ENCODE measurements around the gene GNAT1.

Gene GNAT1

DNA sequence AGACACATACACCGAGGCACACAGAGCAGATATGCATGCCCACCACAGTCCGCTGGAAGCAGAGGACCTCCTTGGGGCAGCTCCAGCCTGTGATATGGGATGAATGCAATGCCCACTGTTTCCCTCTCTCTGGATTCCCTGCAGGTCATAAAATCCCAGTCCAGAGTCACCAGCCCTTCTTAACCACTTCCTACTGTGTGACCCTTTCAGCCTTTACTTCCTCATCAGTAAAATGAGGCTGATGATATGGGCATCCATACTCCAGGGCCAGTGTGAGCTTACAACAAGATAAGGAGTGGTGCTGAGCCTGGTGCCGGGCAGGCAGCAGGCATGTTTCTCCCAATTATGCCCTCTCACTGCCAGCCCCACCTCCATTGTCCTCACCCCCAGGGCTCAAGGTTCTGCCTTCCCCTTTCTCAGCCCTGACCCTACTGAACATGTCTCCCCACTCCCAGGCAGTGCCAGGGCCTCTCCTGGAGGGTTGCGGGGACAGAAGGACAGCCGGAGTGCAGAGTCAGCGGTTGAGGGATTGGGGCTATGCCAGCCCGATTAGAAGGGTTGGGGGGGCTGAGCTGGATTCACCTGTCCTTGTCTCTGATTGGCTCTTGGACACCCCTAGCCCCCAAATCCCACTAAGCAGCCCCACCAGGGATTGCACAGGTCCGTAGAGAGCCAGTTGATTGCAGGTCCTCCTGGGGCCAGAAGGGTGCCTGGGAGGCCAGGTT is at the start of gene GNAT1:
TSS of gene GNAT1 (plus strand) at position 675 of the 725 bp plus-strand sequence. CDS start 116 bp downstream, outside the sequence.
- H3K4me1 Mint-ChIP-seq: peaks cover 5% of the 10 kb centered on the region
- H3K27ac Mint-ChIP-seq: no peak within 1 kb of the TSS
- DNase-seq (ENCODE audit: low spot score in 2 of 2) (no peak), ATAC-seq (ENCODE audit: low read depth) (no peak)
- no peak within 1 kb of the TSS for H3K4me3 Mint-ChIP-seq
- H3K27me3 Mint-ChIP-seq: peaks cover 7% of the 10 kb centered on the region
- H3K36me3 Mint-ChIP-seq: no peaks in the 10 kb centered on the region
- H3K9me3 Mint-ChIP-seq: no peaks in the 10 kb centered on the region

DNA sequence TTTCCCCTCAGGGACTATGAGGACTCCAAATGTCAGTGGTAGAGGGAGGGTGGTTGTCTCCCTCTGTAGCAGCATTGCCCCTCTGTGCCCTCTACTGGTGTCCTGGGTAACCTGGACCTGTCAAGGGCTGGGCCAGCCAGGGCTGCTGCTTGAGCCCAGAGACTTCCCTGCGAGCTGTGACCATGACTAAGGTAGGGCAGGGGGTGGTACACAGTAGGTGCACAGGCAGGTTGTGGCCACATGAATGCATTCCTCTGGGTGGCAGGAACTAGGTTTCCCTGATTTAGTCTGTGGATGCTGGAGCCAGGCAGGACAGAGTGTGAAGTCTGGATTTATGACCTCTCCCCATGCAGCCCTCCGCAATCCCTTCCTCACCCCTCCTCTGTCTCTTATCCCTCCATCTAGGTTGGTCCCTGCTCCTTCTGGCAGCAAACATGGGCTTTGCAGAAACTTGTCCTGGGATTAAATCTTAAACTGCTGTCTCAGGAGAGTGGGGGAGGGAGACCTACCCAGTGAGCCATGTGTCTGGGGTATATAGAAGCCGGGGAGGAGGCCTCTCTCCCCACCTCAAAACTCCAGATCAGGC is 45.0 kb upstream of the GNAT1 start:
- no peak for DNase-seq (ENCODE audit: low spot score in 2 of 2)
- ATAC-seq (ENCODE audit: low read depth): no peak
- Mint-ChIP-seq H3K9me3 (no peaks in the 10 kb centered on the region), H3K4me3 (no peak overlapping the region), H3K27me3 (peaks cover 18% of the 10 kb centered on the region), H3K27ac (no peak overlapping the region), H3K4me1 (peaks cover 2% of the 10 kb centered on the region), H3K36me3 (no peaks in the 10 kb centered on the region)

GRCh38 chr3:50147016-50147415 is 44.4 kb upstream of the GNAT1 start:
- H3K36me3 Mint-ChIP-seq: no peaks in the 10 kb centered on the region
- no peak overlapping the region for H3K27ac Mint-ChIP-seq
- no peaks in the 10 kb centered on the region for H3K9me3 Mint-ChIP-seq
- H3K4me1 Mint-ChIP-seq: peaks cover 2% of the 10 kb centered on the region
- no peak for DNase-seq (ENCODE audit: low spot score in 2 of 2)
- H3K27me3 Mint-ChIP-seq: peaks cover 17% of the 10 kb centered on the region
- no peak for ATAC-seq (ENCODE audit: low read depth)
- no peak overlapping the region for H3K4me3 Mint-ChIP-seq

DNA sequence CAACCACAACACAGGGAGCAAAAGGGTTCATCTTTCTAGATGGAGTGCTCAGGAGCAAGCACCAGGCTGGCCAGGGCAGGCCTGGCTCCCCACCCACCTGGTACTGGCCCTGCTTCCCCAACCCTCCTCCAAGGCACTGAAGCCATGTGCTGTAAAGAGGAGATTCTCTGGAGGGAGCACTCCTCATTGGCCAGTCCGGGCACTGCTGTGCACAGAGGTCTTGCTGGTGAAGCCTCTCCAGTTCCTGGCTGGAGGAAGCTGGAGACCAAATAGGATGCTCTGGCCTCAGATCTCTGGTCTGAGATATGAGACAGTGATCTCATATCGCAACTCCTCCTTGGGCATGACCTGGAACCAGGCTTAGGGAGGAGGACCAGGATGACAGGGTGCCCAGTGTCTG is 44.0 kb upstream of the GNAT1 start:
- no peaks in the 10 kb centered on the region for H3K9me3 Mint-ChIP-seq
- H3K4me3 Mint-ChIP-seq: no peak overlapping the region
- H3K4me1 Mint-ChIP-seq: no peaks in the 10 kb centered on the region
- ATAC-seq (ENCODE audit: low read depth) (no peak), DNase-seq (ENCODE audit: low spot score in 2 of 2) (no peak)
- H3K27ac Mint-ChIP-seq: no peak overlapping the region
- H3K27me3 Mint-ChIP-seq: peaks cover 17% of the 10 kb centered on the region
- H3K36me3 Mint-ChIP-seq: no peaks in the 10 kb centered on the region

- no peaks in the 10 kb centered on the region for H3K9me3 Mint-ChIP-seq
- H3K4me1 Mint-ChIP-seq: no peaks in the 10 kb centered on the region
- no peak for ATAC-seq (ENCODE audit: low read depth)
- no peak overlapping the region for H3K4me3 Mint-ChIP-seq
- no peak for DNase-seq (ENCODE audit: low spot score in 2 of 2)
- H3K36me3 Mint-ChIP-seq: no peaks in the 10 kb centered on the region
- peaks cover 16% of the 10 kb centered on the region for H3K27me3 Mint-ChIP-seq
- H3K27ac Mint-ChIP-seq: no peak overlapping the region
Observed at GRCh38 chr3:50147861-50148260, 43.5 kb upstream of the GNAT1 start.

DNA sequence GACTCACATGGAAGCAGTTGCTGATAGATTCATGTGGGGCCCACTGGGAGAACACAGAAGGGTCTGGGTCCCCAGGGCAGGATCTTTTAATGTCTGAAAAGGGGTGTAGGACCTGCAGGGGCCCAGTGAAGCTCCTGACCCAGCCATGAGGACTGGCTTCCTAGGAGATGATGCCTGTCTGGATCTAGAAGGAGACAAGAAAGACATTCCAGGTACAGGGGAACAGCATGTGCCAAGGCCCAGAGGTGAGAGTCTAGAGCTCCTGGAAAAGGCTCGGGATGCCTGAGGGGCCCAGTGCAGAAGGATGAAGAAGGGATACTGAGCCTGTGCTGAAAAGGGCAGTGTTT is 41.0 kb upstream of the GNAT1 start:
- Mint-ChIP-seq H3K36me3 (no peaks in the 10 kb centered on the region), H3K4me3 (no peak overlapping the region), H3K9me3 (no peaks in the 10 kb centered on the region), H3K27ac (no peak overlapping the region), H3K27me3 (peaks cover 21% of the 10 kb centered on the region), H3K4me1 (peaks cover 12% of the 10 kb centered on the region)
- ATAC-seq (ENCODE audit: low read depth): no peak
- DNase-seq (ENCODE audit: low spot score in 2 of 2): no peak

GRCh38 chr3:50150863-50151686 is 40.3 kb upstream of the GNAT1 start:
- Mint-ChIP-seq H3K27me3 (peaks cover 26% of the 10 kb centered on the region), H3K9me3 (no peaks in the 10 kb centered on the region), H3K27ac (no peak overlapping the region), H3K4me3 (no peak overlapping the region), H3K4me1 (peaks cover 16% of the 10 kb centered on the region), H3K36me3 (no peaks in the 10 kb centered on the region)
- no peak for ATAC-seq (ENCODE audit: low read depth)
- DNase-seq (ENCODE audit: low spot score in 2 of 2): no peak

- no peak overlapping the region for H3K27ac Mint-ChIP-seq
- ATAC-seq (ENCODE audit: low read depth): no peak
Observed at GRCh38 chr3:50151728-50152127, 39.7 kb upstream of the GNAT1 start.

GRCh38 chr3:50153782-50154475 is 37.5 kb upstream of the GNAT1 start:
- Mint-ChIP-seq H3K36me3 (no peaks in the 10 kb centered on the region), H3K4me1 (peaks cover 16% of the 10 kb centered on the region), H3K27ac (no peak overlapping the region), H3K27me3 (peaks cover 25% of the 10 kb centered on the region), H3K4me3 (peak overlapping the region; percentile 86), H3K9me3 (no peaks in the 10 kb centered on the region)
- ATAC-seq (ENCODE audit: low read depth): no peak
- DNase-seq (ENCODE audit: low spot score in 2 of 2): no peak

More at GRCh38 chr3:50151728-50152127, 39.7 kb upstream of the GNAT1 start:
- Mint-ChIP-seq H3K27me3 (peaks cover 24% of the 10 kb centered on the region), H3K36me3 (no peaks in the 10 kb centered on the region), H3K4me3 (no peak overlapping the region), H3K4me1 (peaks cover 16% of the 10 kb centered on the region), H3K9me3 (no peaks in the 10 kb centered on the region)
- DNase-seq (ENCODE audit: low spot score in 2 of 2): no peak

- Mint-ChIP-seq H3K4me1 (peaks cover 16% of the 10 kb centered on the region), H3K27me3 (peaks cover 26% of the 10 kb centered on the region), H3K36me3 (no peaks in the 10 kb centered on the region), H3K9me3 (no peaks in the 10 kb centered on the region), H3K4me3 (peak overlapping the region; percentile 86), H3K27ac (no peak overlapping the region)
- ATAC-seq (ENCODE audit: low read depth): peak; percentile 43
- peak in 1 of 2 donors; percentile 58 for DNase-seq (ENCODE audit: low spot score in 2 of 2)
Observed at GRCh38 chr3:50154476-50154839, 37.0 kb upstream of the GNAT1 start.

DNA sequence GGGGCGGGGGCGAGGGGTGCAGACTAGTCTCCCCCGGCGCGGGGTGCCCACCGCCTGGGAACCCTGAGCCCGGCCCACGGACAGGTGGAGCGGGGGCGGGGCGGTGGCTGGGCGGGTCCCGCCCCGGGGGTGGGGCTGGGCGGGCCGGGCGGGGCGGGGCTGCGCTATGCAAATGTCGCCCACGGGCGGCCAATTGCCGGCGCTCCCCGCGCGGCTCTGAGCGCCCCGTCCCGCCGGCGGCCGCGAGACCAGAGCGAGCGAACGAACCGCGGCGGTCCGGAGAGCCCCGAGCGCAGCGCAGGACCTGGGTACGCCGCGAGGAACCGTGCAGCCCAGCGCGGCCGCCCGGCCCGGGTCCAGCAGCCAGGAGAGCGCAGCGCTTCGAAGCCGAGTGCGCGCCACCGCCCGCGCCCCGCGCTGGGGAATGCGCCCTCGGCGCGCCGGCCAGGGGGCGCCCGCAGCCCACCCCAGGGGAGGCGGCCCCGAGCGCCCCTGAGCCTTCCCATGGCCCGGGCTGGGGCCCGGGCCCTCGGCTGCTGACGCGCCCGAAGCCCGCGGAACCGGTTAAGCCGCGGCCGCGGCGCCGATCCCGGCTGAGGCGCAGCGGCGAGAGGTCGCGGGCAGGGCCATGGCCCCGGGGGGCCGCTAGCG is 36.4 kb upstream of the GNAT1 start, which contains the start of gene SEMA3F:
TSS of gene SEMA3F (plus strand) at position 485 of the 651 bp plus-strand sequence. CDS start 4,299 bp downstream, outside the sequence.
- Mint-ChIP-seq H3K27me3 (peaks cover 26% of the 10 kb centered on the region), H3K4me1 (peaks cover 16% of the 10 kb centered on the region), H3K36me3 (no peaks in the 10 kb centered on the region), H3K27ac (no peak within 1 kb of the TSS), H3K4me3 (peak within 1 kb of the TSS; percentile 86), H3K9me3 (no peaks in the 10 kb centered on the region)
- ATAC-seq (ENCODE audit: low read depth): peak; percentile 91
- DNase-seq (ENCODE audit: low spot score in 2 of 2): peak; percentile 57 to 62

GRCh38 chr3:50155491-50155878 is 35.9 kb upstream of the GNAT1 start:
- no peaks in the 10 kb centered on the region for H3K9me3 Mint-ChIP-seq
- ATAC-seq (ENCODE audit: low read depth) (no peak), DNase-seq (ENCODE audit: low spot score in 2 of 2) (peak in 1 of 2 donors; percentile 32)
- H3K27me3 Mint-ChIP-seq: peaks cover 24% of the 10 kb centered on the region
- no peak overlapping the region for H3K27ac Mint-ChIP-seq
- peak overlapping the region; percentile 76 for H3K4me3 Mint-ChIP-seq
- H3K36me3 Mint-ChIP-seq: no peaks in the 10 kb centered on the region
- H3K4me1 Mint-ChIP-seq: peaks cover 16% of the 10 kb centered on the region

DNA sequence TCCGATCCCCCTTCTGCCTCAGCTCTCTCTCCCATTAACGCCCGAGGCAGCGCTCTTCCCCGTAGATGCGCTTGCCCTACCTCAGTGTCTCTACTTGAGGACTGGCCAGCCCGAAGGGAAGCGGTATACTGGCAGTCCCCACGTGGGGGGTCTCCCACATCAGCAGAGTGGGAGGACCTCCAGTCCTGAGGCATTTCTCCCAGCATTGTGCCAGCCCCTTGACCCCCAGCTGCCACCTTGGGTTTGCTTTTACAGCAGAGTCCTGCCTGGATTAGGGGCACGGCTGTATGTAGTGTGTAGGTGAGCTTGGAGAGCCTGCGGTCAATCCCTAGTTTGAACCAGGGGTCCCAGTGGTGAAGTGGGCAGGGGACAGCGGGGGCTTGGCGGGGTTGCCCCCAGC is 35.5 kb upstream of the GNAT1 start:
- H3K4me3 Mint-ChIP-seq: peak overlapping the region; percentile 76
- H3K27me3 Mint-ChIP-seq: peaks cover 22% of the 10 kb centered on the region
- H3K36me3 Mint-ChIP-seq: no peaks in the 10 kb centered on the region
- no peaks in the 10 kb centered on the region for H3K9me3 Mint-ChIP-seq
- no peak for DNase-seq (ENCODE audit: low spot score in 2 of 2)
- H3K4me1 Mint-ChIP-seq: peaks cover 16% of the 10 kb centered on the region
- ATAC-seq (ENCODE audit: low read depth): no peak
- no peak overlapping the region for H3K27ac Mint-ChIP-seq
